ENCODE data around the gene DMRTB1.

The DMRTB1 gene

DNA sequence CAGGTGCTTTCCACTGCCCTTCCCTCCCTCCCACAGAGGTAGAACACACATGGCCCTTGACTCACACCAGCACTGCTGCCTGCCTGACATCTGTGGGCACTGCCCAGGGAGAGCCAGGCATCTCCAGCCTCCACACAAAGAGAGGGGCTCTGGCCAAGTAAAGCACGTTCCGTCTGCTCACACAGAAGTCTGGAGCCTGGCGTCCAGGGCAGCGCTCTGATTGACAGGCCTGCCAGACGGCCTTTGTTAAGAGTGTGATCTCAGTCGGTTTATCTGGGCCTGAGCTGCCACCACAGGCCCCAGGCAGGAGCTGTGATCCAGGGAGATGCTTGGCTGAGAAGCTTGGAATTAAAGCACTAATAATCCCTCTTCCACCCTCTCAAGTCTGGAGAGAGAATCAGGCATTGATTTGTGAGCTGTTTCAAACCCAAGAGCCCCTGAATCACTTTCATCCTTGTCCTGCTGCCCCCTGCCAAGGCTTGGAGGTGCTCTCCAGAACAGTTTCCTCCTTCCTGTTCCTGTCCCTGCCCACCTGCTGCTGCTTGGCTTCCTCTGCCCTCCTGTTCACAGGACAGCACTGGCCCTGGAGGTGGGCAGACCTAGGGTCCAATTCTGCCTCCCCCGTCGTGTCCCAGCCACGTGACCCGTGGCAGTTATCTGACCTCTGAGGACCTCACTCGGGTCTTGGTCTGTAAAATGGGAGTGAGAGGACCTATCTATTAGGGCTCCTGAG is 3.7 kb downstream of the DMRTB1 start:
- DNase-seq (ENCODE audit: extremely low read depth in 1 of 2, low read depth in 1 of 2) = no peak

DNA sequence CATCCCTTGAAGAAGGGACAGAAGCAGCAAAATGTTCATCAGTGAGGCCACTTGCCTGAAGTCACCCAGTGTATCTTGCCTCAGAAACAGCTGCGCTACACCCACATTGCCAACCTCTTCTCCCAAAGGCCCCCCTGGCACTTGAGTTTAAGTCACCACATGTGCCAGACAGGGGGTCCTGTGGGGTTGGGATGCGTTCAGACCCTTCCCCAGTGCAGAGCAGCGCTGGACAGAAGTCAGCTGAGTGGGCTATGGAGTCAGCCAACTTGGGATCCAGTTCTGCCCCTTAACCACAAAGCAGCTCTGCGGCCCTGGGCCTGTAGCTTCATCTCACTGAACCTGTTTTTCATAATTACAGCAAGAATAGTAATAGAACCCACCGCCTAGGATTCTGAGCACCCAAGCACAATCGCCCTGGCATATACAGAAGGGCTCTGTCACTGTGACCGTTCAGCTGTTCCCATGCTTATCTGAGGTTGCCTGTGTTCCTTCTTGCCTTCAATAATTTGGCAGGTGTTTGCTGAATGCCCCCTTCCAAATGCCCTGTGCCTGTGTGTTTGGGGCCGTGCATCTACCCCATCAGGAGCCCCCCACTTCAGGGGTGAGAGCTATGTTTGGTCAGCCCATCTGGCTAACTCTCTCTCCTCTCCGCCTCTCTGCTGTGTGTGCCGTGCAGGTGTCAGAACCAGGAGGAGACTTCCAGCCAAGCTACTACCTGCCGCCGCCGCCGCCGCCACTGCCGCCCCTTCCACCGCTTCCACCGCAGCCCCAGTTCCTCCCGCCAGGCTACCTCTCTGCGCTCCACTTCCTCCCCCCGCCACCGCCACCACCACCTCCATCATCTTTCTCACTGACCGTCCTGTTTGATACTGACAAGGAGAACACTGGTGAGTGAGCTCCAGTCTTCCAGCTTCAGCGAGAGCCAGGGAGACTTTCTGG is 5.0 kb downstream of the DMRTB1 start:
- DNase-seq (ENCODE audit: extremely low read depth in 1 of 2, low read depth in 1 of 2) = no peak

GRCh38 chr1:53465023-53465957 is 6.1 kb downstream of the DMRTB1 start:
- no peak for DNase-seq (ENCODE audit: extremely low read depth in 1 of 2, low read depth in 1 of 2)

- no peak for DNase-seq (ENCODE audit: extremely low read depth in 1 of 2, low read depth in 1 of 2)
Observed at GRCh38 chr1:53467391-53467790, 8.2 kb downstream of the DMRTB1 start.

DNA sequence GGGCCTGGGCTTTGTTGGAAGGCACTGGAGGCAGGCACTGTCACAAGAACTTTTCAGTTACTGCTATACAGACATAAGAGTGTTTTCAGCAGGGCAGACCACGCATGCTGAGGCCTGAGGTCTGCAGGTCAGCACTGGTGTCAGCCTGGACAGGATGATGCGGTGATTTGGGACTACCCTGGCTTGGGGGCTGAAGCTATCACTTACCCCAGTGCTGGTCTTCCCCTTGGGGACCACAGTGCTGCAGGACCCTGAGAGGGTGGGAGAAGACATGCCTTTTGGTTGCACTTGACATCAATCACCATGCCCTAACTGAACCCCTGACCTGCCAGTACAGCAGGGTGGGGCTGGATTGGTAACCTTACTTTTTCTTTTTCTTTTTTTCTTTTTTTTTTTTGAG is 9.2 kb downstream of the DMRTB1 start:
- no peak for DNase-seq (ENCODE audit: extremely low read depth in 1 of 2, low read depth in 1 of 2)

- no peak for DNase-seq (ENCODE audit: extremely low read depth in 1 of 2, low read depth in 1 of 2)
Observed at GRCh38 chr1:53469373-53469772, 10.2 kb downstream of the DMRTB1 start.

- DNase-seq (ENCODE audit: extremely low read depth in 1 of 2, low read depth in 1 of 2) = no peak
Observed at GRCh38 chr1:53470155-53470554, 11.0 kb downstream of the DMRTB1 start.

DNA sequence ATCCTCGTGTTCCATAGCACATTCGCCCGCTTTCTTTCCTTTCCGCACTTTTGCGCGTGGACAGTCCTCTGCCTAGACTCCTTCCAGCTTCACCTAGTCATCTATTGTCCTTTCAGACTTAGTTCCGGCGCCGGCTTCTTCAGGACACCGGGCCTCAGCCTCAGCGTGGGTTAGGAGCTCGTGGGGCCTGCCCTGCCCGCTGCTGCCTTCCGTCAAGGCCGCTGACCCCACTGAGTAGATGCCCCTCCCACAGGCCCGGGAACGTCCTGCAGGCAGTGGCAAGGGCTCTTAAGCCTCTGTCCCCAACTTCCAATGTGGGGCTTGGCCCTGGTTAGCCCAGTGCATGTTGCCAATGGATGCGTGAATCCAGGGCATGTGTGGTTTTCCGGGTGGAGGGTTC is 11.4 kb downstream of the DMRTB1 start:
- DNase-seq (ENCODE audit: extremely low read depth in 1 of 2, low read depth in 1 of 2) = no peak

DNA sequence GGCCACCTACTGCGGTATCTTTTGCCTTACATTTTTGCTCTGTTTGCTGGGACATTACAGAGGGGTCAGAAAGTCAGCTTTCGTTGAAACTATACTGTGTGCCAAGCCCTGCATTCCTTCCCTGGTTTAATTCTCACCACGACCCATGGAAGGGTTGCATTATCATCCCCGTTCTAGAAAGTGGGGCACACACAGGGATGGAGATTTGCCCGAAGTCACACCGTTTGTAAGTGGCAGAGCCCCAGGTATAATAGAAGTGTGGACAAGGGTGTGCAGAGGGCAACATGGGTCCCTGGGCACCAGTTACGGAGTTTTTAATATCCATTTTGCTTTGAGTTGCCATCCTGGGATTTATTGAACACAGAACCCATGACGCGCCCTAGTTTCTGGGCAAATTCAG is 11.8 kb downstream of the DMRTB1 start:
- no peak for DNase-seq (ENCODE audit: extremely low read depth in 1 of 2, low read depth in 1 of 2)

DNA sequence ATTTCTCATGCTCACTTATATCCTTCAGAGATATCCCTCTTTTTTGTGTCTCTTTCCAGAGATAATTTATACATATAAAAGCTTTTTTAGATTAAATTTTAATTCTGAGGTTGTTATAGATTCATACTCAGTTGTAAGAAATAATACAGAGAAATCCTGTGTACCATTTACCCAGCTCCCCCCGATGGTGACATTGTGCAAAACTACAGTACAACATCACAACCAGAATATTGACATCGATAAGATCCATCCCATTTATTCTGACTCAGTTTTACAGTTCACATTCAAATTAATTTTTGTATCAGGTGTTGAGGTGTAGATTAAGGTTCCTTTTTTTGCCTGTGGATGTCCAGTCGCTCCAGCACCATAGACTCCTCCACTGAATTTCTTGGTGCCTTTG is 14.3 kb downstream of the DMRTB1 start:
- no peak for DNase-seq (ENCODE audit: extremely low read depth in 1 of 2, low read depth in 1 of 2)

DNA sequence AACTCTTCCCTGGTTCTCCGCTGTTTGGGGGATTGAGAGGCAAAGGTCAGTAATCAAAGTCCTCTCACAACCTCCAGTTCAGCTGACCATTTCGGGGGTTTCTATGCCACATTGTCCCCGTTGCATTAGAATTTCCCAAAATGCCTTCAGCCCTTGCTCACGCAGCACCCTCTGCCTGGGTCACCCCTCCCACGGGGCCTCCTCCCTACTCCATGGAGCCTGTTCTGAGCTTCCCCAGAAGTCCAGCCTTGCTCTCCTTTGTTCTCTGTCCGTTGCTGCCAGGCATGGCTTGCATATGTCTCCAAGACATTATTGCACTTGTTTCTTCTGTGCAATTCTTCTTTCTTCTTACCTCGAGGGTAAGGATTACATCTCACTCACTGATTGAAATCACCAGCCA is 16.5 kb downstream of the DMRTB1 start:
- DNase-seq (ENCODE audit: extremely low read depth in 1 of 2, low read depth in 1 of 2) = no peak

DNA sequence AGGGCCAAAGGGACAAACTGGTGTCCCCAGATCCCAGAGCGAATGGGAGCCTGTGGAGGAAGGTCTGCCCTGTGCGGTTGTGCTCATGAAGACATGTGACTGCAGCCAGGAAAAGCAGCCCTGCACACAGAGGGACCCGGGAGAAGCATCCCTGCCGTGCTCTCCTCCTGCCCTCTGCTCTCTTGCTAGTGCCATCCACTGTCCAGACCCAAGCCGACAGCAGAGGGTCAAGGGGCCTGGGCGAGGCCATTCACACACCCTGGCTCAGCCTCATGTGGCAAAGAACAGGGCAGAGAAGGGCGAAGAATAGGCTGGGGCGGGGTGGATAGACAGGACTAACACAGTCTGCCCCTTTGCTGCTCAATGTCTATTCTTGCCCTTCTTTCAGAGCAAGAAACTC is 17.4 kb downstream of the DMRTB1 start:
- DNase-seq (ENCODE audit: extremely low read depth in 1 of 2, low read depth in 1 of 2) = no peak

- DNase-seq (ENCODE audit: extremely low read depth in 1 of 2, low read depth in 1 of 2) = no peak
Observed at GRCh38 chr1:53477651-53478501, 18.7 kb downstream of the DMRTB1 start.

DNA sequence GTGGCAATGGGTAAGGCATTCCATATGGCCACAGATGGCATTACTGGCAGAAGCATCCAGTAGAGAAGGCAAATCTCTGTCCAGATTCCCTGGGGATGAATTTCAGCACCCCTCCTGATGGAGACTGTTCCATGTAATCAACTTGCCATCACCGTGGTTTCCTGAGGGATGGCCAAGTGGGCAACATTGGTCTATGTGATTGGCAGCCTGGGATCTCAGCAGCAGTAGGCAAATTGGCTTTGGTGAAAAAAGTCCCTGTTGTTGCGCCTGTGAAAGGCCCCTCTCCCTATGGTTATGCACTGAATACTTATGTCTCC is 19.3 kb downstream of the DMRTB1 start:
- no peak for DNase-seq (ENCODE audit: extremely low read depth in 1 of 2, low read depth in 1 of 2)

- no peak for DNase-seq (ENCODE audit: extremely low read depth in 1 of 2, low read depth in 1 of 2)
Observed at GRCh38 chr1:53480678-53481077, 21.5 kb downstream of the DMRTB1 start.

DNA sequence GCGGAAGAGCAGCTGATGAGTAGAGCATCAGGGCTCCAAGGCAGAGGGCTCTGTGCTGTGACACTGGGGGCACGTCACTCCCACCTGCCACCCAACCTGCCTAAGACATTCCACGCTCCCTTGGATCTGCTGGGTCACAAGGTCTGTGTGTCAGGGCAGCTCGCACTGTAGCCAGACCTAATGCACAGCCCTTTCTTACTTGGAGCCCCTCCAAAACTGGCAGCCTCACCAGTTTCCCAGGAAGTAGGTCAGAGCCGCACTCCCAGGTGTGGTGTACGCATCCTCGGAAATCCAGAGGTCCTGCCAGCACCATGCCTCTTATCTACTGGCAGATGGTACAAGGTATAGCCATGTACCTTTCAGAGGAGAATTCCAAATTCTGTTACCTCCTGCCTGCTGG is 22.3 kb downstream of the DMRTB1 start:
- DNase-seq (ENCODE audit: extremely low read depth in 1 of 2, low read depth in 1 of 2) = no peak

- DNase-seq (ENCODE audit: extremely low read depth in 1 of 2, low read depth in 1 of 2) = no peak
Observed at GRCh38 chr1:53482441-53483153, 23.4 kb downstream of the DMRTB1 start.

DNA sequence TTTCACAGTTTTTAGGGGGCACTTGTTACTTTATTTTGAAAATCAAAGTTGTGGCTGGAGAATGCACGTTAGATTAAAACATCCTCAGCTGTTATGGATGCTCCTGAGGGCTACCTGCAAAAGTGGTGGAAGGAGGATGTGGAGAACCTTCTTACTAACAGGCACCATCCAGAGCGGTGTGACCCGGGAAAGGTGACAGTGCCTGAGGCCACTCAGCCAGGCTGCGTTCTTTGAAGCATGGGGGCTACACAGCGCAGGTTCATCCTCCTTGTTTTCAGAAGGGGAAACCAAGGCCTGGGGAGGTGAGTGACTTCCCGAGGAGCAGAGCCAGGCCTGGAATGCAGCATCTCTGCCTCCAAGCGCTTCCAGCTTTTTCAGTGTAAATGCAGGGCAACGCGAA is 24.0 kb downstream of the DMRTB1 start:
- no peak for DNase-seq (ENCODE audit: extremely low read depth in 1 of 2, low read depth in 1 of 2)

GRCh38 chr1:53483656-53484055 is 24.5 kb downstream of the DMRTB1 start:
- DNase-seq (ENCODE audit: extremely low read depth in 1 of 2, low read depth in 1 of 2) = no peak
